ENCODE measurements around the gene DPH1. TPM values are rescaled to one million over a fixed set of nuclear protein-coding genes. Genes with fewer than 3 reads are reported as not detected.

Gene DPH1
- total and polyA plus RNA-seq, 2 donors from 2014 or later = 23.3 to 49.4 TPM

DNA sequence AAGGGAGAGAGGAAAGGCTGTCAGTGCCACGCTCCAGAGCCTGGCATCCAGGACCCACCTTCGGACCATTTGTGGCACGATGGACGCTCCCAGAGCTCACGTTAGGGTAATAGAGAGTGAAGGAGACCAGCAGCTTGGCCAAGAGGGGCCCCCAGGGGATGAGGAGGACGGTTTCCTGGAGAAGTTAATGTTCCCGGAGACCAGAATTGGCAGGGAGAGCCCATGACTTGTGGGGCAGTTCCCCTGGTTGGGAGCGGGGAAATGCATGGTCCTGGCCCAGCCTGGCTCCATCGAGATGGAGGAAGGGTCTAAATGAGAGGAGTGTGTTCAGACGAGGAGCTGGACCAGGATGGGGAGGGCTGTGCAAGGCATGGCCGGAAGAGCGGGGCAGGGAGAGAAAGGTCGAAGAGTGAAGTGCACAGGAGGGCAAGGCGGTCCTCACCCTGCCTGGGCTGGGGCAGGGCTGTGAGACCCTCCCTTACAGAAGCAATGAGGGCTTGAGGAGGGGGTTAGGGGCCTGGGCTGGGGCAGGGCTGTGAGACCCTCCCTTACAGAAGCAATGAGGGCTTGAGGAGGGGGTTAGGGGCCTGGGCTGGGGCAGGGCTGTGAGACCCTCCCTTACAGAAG, 22.1 kb downstream of the DPH1 start:
- no peak overlapping the region for H3K9ac ChIP-seq (ENCODE audit: low read length in 3 of 3)
- H3K4me3 ChIP-seq (ENCODE audit: low read length in 3 of 3) = no peak overlapping the region
- no peak overlapping the region for H3K27ac ChIP-seq (ENCODE audit: low read depth in 2 of 2, low read length in 2 of 2)
- DNase-seq = peak in 1 of 5 donors; percentile 22
- H3K9me3 ChIP-seq (ENCODE audit: control insufficient read depth in 2 of 3, insufficient read depth in 1 of 3, low read length in 3 of 3) = no peaks in the 10 kb centered on the region
- TF ChIP-seq CTCF (IDR thresholded peaks at IDR 0.05; ENCODE audit: borderline replicate concordance, extremely low read depth, insufficient read depth) = no peak
- peaks cover 5% of the 10 kb centered on the region for H3K27me3 ChIP-seq (ENCODE audit: control insufficient read depth, insufficient read depth, low read length)
- intact Hi-C loops (cut with DNase I) = no loop called here
- H3K36me3 ChIP-seq (ENCODE audit: control insufficient read depth in 2 of 3, insufficient read depth in 3 of 3, low read length in 3 of 3) = no peaks in the 10 kb centered on the region
- FAIRE-seq = no peak
- H3K4me1 ChIP-seq (ENCODE audit: control insufficient read depth in 2 of 3, insufficient read depth in 2 of 3, low read depth in 1 of 3, low read length in 3 of 3) = peaks cover 0 to 18% (median 4%) of the 10 kb centered on the region in 3 donors

DNA sequence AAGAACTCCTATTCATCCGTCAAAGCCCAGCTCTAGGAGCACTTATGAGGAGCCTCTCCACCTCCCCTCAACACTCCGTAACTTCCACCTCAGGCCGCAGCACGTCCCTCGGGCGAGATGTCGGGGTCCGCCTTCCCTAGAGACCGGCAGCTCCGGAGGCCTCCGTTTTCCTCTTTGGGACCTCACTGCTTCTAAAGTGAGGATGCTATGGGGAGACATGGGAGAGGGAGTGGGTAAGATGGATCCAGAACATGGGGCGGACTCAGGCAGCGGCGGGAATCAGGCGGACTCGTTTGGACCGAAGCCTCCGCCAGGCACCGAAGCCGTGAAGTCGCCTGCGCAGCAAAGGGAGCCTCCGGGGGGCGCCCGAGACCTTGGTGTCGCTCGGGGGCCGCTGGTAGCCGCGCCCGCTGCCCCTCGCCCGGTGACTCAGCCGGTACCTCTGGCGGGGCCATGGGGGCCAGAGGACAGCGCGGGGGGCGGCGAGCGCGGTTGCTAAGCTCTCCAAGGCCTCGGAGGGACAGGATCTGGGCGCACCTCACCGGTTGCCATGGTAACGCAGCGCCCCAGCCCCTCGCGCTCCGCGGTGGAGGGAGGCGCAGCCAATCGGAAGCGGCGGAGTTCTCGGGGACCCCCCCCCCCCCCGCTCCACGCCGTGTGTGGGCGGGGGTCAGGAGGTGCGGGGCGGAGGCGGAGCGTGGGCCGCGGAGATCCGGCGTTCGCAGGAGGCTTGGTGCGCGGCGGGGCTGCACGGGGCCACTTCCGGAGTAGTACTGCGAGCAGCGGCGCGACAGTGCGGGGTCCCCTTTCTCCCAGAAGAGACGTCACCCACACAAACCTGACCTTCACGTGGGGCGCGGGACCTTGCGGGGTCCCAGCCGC, 23.7 kb downstream of the DPH1 start:
- Histone ChIP-seq H3K9me3 (ENCODE audit: control insufficient read depth in 2 of 3, insufficient read depth in 1 of 3, low read length in 3 of 3) (no peaks in the 10 kb centered on the region), H3K27ac (ENCODE audit: low read depth in 2 of 2, low read length in 2 of 2) (peak overlapping the region; percentile 69 to 74), H3K9ac (ENCODE audit: low read length in 3 of 3) (no peak overlapping the region), H3K4me1 (ENCODE audit: control insufficient read depth in 2 of 3, insufficient read depth in 2 of 3, low read depth in 1 of 3, low read length in 3 of 3) (peaks cover 0 to 21% (median 4%) of the 10 kb centered on the region in 3 donors), H3K27me3 (ENCODE audit: control insufficient read depth, insufficient read depth, low read length) (peaks cover 8% of the 10 kb centered on the region), H3K4me3 (ENCODE audit: low read length in 3 of 3) (peak overlapping the region in 1 of 3 donors; percentile 41), H3K36me3 (ENCODE audit: control insufficient read depth in 2 of 3, insufficient read depth in 3 of 3, low read length in 3 of 3) (no peaks in the 10 kb centered on the region)
- DNase-seq = peak in 3 of 5 donors; percentile 79 to 93 (median 81)
- TF ChIP-seq CTCF (IDR thresholded peaks at IDR 0.05; ENCODE audit: borderline replicate concordance, extremely low read depth, insufficient read depth) = peak; percentile 40
- intact Hi-C loops (cut with DNase I) = no loop called here
- FAIRE-seq = no peak

DNA sequence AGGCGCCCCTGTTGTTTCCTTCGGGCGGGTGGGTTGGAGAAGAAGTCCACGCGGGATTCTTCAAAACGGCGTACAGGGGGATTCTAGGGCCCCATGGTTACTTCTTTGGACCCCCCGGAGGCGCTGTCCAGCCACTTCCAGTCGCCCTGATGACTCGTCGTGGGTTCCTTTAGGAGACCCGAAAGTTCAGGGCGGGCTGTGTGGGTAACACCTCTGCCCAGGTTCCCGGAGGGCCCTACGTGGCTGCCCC, 24.2 kb downstream of the DPH1 start:
- no peaks in the 10 kb centered on the region for H3K36me3 ChIP-seq (ENCODE audit: control insufficient read depth in 2 of 3, insufficient read depth in 3 of 3, low read length in 3 of 3)
- DNase-seq (peak in 1 of 5 donors; percentile 69), FAIRE-seq (no peak)
- H3K4me1 ChIP-seq (ENCODE audit: control insufficient read depth in 2 of 3, insufficient read depth in 2 of 3, low read depth in 1 of 3, low read length in 3 of 3) = peaks cover 0 to 16% (median 2%) of the 10 kb centered on the region in 3 donors
- H3K27ac ChIP-seq (ENCODE audit: low read depth in 2 of 2, low read length in 2 of 2) = peak overlapping the region; percentile 69 to 74
- H3K9me3 ChIP-seq (ENCODE audit: control insufficient read depth in 2 of 3, insufficient read depth in 1 of 3, low read length in 3 of 3) = no peaks in the 10 kb centered on the region
- peak overlapping the region in 1 of 3 donors; percentile 41 for H3K4me3 ChIP-seq (ENCODE audit: low read length in 3 of 3)
- H3K27me3 ChIP-seq (ENCODE audit: control insufficient read depth, insufficient read depth, low read length) = peaks cover 8% of the 10 kb centered on the region
- H3K9ac ChIP-seq (ENCODE audit: low read length in 3 of 3) = no peak overlapping the region
- intact Hi-C loops (cut with DNase I) = no loop called here
- TF ChIP-seq CTCF (IDR thresholded peaks at IDR 0.05; ENCODE audit: borderline replicate concordance, extremely low read depth, insufficient read depth) = no peak
